GM21528 (cell line): ENCODE measurements around the gene RXFP3.
"Not testable (repeated sequence)": the region's sequence is repeated elsewhere in the genome, so short reads cannot be mapped to it uniquely, and the experiment has no call there.

Experiments
- ATAC-seq: cut with Tn5 transposase; IDR thresholded peaks from one replicate; pipeline ENCODE4 v1.9.1; 2021; ENCODE audit warnings: mild to moderate bottlenecking, moderate library complexity; ENCODE audit not compliant: unreplicated experiment, low FRiP score

The RXFP3 gene

DNA sequence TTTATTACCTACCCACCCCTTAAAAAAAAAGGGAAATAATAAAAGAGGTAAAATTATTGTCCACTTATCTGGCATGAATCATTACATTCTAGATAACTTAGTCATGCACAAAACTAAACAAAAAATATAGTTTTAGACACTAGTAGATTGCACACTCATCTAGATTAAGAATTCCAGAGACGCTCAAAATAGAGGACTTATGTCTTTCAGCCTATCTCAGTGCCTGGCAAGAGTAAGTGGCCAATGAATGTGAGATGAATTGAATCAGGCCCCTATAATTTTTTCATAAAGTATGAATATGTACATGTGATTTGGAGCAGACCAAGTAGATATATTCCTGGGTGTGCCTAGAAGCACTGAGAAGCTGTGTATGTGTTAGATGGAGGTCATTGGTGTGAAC lies 2.0 kb upstream of the RXFP3 start:
- ATAC-seq: peak; percentile 16

DNA sequence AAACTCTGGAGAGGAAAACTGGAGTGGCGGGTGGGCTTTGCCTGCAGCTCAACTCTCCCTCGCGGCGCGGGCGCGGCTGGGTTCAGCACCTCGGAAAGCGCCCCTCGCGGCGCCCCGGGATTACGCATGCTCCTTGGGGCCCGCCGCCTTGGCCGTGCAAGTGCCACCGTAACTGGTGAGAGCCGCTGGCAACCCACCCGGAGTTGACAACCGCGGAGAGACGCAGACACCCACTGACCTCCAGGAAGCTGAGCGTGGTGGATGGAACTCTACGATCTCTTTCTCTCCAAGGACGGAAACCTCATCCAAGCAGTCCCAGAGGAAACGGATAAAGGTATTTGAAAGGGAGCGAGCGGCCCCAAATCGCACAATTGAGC lies 194 bp upstream of the RXFP3 start:
- no peak for ATAC-seq

GRCh38 chr5:33937017-33937706 lies 976 bp downstream of the RXFP3 start:
- ATAC-seq: no peak

- ATAC-seq: no peak
Observed at GRCh38 chr5:33937707-33938506, 1.7 kb downstream of the RXFP3 start.

GRCh38 chr5:33938507-33938796 lies 2.3 kb downstream of the RXFP3 start:
- ATAC-seq: no peak

DNA sequence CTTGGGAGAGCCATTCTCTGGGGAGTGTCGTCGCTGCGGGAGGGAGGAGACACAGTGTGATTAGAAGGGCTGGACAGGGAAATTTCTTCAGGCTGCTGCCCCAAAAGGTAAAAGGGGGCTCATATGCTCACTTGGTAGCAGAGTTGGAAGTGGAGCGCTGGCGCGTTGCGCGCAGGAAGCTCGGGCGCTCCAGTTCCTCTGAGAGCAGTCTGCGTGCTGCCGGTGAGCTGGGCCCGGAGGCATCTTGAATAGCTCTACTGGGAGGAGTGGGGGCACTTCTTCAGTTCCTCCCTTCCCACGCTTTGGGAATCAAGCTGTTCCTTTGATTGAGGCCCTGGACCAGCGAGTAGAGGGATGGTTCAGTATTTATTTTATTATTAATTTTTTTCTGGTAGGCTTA lies 2.7 kb downstream of the RXFP3 start:
- ATAC-seq: no peak

DNA sequence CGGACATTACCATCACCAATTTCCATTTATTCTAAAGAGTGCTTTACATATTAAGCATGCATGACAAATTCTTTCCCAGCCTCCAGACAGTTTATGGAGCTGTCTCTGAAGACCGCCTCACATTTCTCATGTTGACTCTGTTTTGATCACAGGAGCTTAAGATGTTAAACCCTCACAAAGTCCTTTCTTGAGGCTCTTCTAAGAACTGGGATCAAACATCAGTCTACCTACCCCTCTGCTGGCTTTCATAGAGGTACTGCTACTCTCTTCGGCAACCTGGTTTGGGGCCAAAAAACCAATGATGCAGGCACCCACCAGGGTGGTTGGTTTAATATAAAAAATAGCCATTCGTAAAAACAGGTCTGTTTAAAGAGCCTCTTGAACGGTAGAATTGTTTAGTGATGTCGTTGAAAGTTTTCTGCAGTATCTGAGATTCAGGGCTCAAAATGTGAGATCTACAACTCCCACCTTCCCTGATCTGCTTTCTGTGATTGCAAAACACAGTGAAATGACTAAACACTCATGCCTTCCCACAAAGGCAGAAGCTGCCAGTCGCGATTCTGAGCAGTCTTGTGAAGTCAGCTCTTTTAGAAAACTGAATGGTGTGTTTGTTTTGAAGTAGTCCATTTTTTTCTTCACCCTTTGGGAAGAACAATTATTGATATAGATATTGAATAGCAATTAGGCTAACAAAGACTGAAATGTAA lies 3.5 kb downstream of the RXFP3 start:
- no peak for ATAC-seq

DNA sequence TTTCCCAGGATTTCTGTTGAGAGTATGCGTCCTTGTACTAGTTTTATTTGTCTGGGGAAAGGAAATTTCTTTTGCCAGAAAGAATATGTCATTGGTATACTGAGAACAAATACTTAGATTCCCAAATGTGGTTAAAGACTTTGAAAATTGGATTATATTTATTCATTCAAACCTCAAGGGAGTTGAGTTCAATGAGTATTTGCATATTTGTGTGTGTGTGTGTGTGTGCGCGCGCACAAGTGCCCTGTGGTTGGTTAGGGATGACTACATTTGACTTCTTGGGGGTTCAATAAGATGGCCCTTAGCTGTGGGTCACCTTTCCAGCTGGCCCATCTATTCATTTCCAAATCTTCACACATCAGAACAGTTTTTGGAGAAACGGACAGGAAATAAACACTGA lies 4.9 kb downstream of the RXFP3 start:
- ATAC-seq: no peak

- ATAC-seq: no peak
Observed at GRCh38 chr5:33944543-33945132, 8.5 kb downstream of the RXFP3 start.

GRCh38 chr5:33952175-33952574 lies 16.0 kb downstream of the RXFP3 start:
- ATAC-seq: not testable (repeated sequence)

- no peak for ATAC-seq
Observed at GRCh38 chr5:33957577-33958150, 21.5 kb downstream of the RXFP3 start.

GRCh38 chr5:33958176-33958575 lies 22.0 kb downstream of the RXFP3 start:
- ATAC-seq: no peak

GRCh38 chr5:33964132-33964700 lies 28.0 kb downstream of the RXFP3 start:
- ATAC-seq: no peak

DNA sequence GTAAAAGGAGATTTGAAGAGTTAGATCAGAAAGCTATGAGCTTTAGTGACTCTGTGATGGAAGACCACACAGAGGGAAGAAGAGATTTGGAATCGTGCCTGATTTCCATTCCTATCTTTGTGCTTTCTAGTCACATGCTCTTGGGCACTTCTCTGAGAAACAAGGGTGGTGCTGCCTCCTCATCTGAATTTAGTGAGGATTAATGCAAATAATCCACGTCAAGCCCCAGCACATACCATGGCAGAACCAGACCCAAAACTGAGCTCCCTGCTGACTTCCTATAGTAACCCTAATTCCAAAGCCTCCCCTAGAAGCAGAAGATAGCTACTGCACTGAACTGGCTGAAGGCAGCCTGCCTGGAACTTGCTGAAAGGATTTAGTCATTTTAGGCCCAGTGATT lies 30.6 kb downstream of the RXFP3 start:
- no peak for ATAC-seq

GRCh38 chr5:33968211-33969005 lies 32.2 kb downstream of the RXFP3 start:
- no peak for ATAC-seq

GRCh38 chr5:33969572-33970452 lies 33.6 kb downstream of the RXFP3 start:
- peak; percentile 86 for ATAC-seq

DNA sequence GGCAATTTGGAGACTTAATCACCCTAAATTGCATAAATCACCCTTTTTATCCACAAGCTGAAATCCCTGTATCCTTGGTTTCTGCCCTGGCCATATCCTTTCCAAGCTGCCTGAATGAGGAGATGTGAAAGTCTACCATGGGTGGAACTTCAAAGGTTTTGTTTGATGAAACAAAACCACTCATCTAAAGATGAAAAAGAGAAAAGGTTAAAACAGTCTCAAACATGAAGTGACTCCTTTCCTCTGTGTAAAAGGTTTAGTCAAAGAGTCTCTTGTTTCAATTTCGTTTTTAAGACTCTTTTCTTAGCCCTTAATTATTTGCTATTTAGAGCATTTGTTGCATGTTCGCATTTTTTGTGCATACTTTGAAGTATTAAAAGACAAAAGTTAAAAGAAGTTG lies 37.1 kb downstream of the RXFP3 start:
- no peak for ATAC-seq

DNA sequence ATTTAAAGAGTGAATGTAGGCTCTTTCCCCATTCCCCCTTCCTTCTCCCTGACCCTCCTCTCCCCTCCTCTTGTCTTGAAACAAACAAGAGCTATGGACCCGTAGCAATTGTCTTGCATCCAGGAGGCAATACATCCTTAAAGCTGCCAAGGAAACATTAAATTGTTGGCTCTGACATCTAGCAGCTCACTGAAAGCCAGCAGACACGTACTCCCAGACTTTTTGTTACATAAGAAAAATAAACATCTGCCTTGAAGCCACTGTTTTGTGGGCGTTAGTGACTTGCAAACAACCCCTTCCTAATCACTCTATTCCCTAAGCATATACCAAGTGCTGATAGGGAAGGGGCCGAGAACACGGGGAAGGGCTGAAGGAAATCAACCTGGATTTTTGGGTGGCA lies 39.7 kb downstream of the RXFP3 start:
- no peak for ATAC-seq

GRCh38 chr5:33976307-33976706 lies 40.1 kb downstream of the RXFP3 start:
- ATAC-seq: no peak
